Kidney (tissue), 14 donors: Measurements from ENCODE around the gene FOXE1. TPM values are rescaled to one million over a fixed set of nuclear protein-coding genes. Genes with fewer than 3 reads are reported as not detected.

Source experiments
- DNase-seq, 5 donors: peaks; one replicate each; pipeline ENCODE4 v3.0.0-alpha.2; 2013 to 2020
- FAIRE-seq: peaks from 2 replicates; lab custom pipeline; 2012; peaks lifted over from hg19 to GRCh38; lab: Jason Lieb, UNC
- H3K27ac ChIP-seq, 2 donors: one replicate each; pipeline ENCODE4 v1.7.0; 2013; ENCODE audit warnings: low read depth in 2 of 2, low read length in 2 of 2, inconsistent platforms in 1 of 2
- H3K27me3 ChIP-seq: one replicate; pipeline ENCODE4 v1.7.1; 2013; ENCODE audit warnings: low read length, inconsistent platforms; ENCODE audit not compliant: control insufficient read depth, insufficient read depth
- H3K36me3 ChIP-seq, 3 donors: one replicate each; pipeline versions ENCODE4 v1.7.0 to v1.7.1; 2013; ENCODE audit warnings: low read length in 3 of 3, control low read depth in 1 of 3, inconsistent platforms in 1 of 3; ENCODE audit not compliant: insufficient read depth in 3 of 3, control insufficient read depth in 2 of 3
- H3K4me1 ChIP-seq, 3 donors: one replicate each; pipeline versions ENCODE4 v1.7.0 to v1.7.1; 2013; ENCODE audit warnings: low read length in 3 of 3, inconsistent platforms in 1 of 3, low read depth in 1 of 3; ENCODE audit not compliant: control insufficient read depth in 2 of 3, insufficient read depth in 2 of 3
- H3K4me3 ChIP-seq, 3 donors: one replicate each; pipeline versions ENCODE4 v1.7.0 to v1.8.1; 2013; ENCODE audit warnings: low read length in 3 of 3, control low read depth in 1 of 3, inconsistent platforms in 1 of 3
- H3K9ac ChIP-seq, 3 donors: one replicate each; pipeline versions ENCODE4 v1.7.0 to v1.7.1; 2013; ENCODE audit warnings: low read length in 3 of 3, control low read depth in 1 of 3, inconsistent platforms in 1 of 3
- H3K9me3 ChIP-seq, 3 donors: one replicate each; pipeline versions ENCODE4 v1.7.0 to v1.7.1; 2013; ENCODE audit warnings: low read length in 3 of 3, control low read depth in 1 of 3, inconsistent platforms in 1 of 3; ENCODE audit not compliant: control insufficient read depth in 2 of 3, insufficient read depth in 1 of 3
- intact Hi-C: fragments of 100-400 bp; cut with DNase I; formaldehyde crosslinking; loops from one replicate; pipeline ENCODE4 v1.11.1; 2022
- polyA plus RNA-seq: library from polyadenylated mRNA; stranded (reverse); fragments of 350-450 nt; fragmentation: Illumina TruSeq; extraction: RNeasy Lipid Tissue Mini Kit (QIAGEN cat#74804); gene quantifications from one replicate; pipeline ENCODE4 v1.2.3, GENCODE V29; 2014; ENCODE audit warnings: low read depth, low replicate concordance; ENCODE audit not compliant: insufficient read depth
- total RNA-seq: library from RNA; stranded (reverse); fragmentation: NEBNext Ultra II Directional; extraction: Animal tissue kit (Norgen Biotek cat#: 25700); gene quantifications from one replicate; pipeline ENCODE4 v1.2.1, GENCODE V29; 2021
- TF ChIP-seq, protein P1 (sequence below): IDR thresholded peaks from 3 replicates; pipeline ENCODE4 v1.5.1; 2012; ENCODE audit warnings: mild to moderate bottlenecking, moderate library complexity, borderline replicate concordance; ENCODE audit not compliant: insufficient read depth; ENCODE audit errors: extremely low read depth
- donor health status: control.
- donor health status: control.
- donor health status: control.
- donor health status: control.
- donor health status: control.
- donor health status: DM: yes; HTN: yes; CAD: no.
- donor health status: Normal renal cell carcinoma (clear cell type).

The FOXE1 gene
- total and polyA plus RNA-seq, 2 donors from 2014 or later: 2.2 TPM; not detected in 1

DNA sequence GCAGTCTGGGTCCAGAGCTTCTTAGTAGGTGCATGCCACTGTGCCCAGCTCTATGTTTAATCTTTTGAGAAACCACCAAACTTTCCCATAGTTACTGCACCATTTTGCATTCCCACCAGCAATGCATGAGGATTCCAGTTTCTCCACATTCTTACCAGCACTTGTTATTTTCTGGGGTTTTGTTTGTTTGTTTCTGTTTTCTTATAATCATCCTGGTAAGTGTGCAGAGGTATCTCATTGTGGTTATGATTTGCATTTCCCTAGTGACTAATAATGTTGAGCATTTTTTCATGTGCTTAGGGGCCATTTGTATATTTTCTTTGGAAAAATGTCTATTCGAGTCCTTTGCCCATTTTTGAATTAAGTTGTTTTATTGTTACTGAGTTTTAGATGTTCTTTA is 11.4 kb downstream of the FOXE1 start:
- intact Hi-C loops: no loop called here
- TF ChIP-seq, protein P1, sequence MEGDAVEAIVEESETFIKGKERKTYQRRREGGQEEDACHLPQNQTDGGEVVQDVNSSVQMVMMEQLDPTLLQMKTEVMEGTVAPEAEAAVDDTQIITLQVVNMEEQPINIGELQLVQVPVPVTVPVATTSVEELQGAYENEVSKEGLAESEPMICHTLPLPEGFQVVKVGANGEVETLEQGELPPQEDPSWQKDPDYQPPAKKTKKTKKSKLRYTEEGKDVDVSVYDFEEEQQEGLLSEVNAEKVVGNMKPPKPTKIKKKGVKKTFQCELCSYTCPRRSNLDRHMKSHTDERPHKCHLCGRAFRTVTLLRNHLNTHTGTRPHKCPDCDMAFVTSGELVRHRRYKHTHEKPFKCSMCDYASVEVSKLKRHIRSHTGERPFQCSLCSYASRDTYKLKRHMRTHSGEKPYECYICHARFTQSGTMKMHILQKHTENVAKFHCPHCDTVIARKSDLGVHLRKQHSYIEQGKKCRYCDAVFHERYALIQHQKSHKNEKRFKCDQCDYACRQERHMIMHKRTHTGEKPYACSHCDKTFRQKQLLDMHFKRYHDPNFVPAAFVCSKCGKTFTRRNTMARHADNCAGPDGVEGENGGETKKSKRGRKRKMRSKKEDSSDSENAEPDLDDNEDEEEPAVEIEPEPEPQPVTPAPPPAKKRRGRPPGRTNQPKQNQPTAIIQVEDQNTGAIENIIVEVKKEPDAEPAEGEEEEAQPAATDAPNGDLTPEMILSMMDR: no peak
- Histone ChIP-seq H3K4me3 (no peak overlapping the region), H3K36me3 (no peaks in the 10 kb centered on the region), H3K9ac (no peak overlapping the region), H3K27me3 (peaks cover 15% of the 10 kb centered on the region), H3K4me1 (no peaks in the 10 kb centered on the region), H3K9me3 (peaks cover 0 to 15% (median 4%) of the 10 kb centered on the region in 3 donors), H3K27ac (no peak overlapping the region)
- DNase-seq: no peak
- FAIRE-seq: no peak

DNA sequence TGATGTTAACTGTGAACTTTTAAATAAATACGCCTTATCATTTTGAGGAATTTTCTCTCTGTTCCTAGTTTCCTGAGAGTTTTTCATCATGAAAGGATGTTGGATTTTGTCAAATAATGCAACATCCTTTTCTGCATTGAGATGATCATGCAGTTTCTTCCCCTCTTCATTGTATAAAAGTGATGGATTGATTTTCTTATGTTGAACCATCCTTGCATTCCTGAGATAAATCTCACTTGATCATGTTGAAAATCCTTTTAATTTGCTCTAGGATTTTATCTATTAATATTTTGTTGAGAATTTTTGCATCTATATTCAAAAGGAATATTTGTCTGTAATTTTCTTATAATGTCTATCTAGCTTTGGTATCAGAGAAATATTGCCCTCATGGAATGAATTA is 13.3 kb downstream of the FOXE1 start:
- no peak for DNase-seq
- intact Hi-C loops: no loop called here
- H3K4me3 ChIP-seq: no peak overlapping the region
- H3K4me1 ChIP-seq: no peaks in the 10 kb centered on the region
- no peak overlapping the region for H3K27ac ChIP-seq
- peaks cover 8% of the 10 kb centered on the region for H3K27me3 ChIP-seq
- peaks cover 0 to 15% (median 4%) of the 10 kb centered on the region in 3 donors for H3K9me3 ChIP-seq
- TF ChIP-seq, protein P1: no peak
- H3K36me3 ChIP-seq: no peaks in the 10 kb centered on the region
- H3K9ac ChIP-seq: no peak overlapping the region
- no peak for FAIRE-seq

DNA sequence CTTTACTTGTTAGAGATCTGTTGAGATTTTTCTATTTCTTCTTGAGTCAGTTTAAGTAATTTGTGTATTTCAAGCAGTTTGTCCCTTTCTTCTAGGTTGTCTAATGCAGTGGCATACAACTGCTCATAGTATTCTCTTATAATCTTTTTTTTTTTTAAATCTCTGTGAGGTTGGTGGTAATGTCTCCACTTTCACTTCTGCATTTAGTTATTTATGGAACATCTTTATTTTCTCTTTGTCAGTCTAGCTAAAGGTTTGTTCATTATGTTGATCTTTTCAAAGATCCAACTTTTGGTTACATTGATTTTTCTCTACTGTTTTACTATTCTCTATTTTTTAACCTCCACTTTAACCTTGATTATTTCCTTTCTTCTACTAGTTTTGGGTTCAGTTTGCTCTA is 13.8 kb downstream of the FOXE1 start:
- H3K9ac ChIP-seq: no peak overlapping the region
- H3K9me3 ChIP-seq: peaks cover 0 to 15% (median 4%) of the 10 kb centered on the region in 3 donors
- no peaks in the 10 kb centered on the region for H3K4me1 ChIP-seq
- intact Hi-C loops: no loop called here
- H3K36me3 ChIP-seq: no peaks in the 10 kb centered on the region
- H3K27ac ChIP-seq: no peak overlapping the region
- peaks cover 8% of the 10 kb centered on the region for H3K27me3 ChIP-seq
- no peak overlapping the region for H3K4me3 ChIP-seq
- no peak for FAIRE-seq
- no peak for DNase-seq
- TF ChIP-seq, protein P1: no peak

DNA sequence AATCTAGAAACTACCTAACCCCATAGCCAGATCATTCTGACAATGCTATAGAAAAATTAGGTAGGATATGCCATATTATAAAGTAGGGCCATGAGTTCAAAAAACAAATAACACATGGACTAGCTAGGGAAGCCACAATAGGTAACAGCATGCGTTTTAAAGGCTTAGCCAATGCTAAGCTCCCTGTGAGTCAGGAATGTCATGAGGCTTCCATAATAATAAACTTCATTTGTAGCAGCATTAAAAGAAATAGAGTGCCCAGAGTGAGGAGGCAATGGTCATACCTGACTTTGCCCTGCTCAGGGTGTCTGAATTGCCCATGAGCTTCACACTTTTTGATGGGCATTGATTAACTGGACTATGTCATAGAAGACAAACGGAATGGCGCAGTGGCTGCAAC is 15.8 kb downstream of the FOXE1 start:
- H3K9me3 ChIP-seq: peaks cover 0 to 15% (median 4%) of the 10 kb centered on the region in 3 donors
- TF ChIP-seq, protein P1: no peak
- H3K4me3 ChIP-seq: no peak overlapping the region
- no peaks in the 10 kb centered on the region for H3K4me1 ChIP-seq
- no peak for DNase-seq
- no peak overlapping the region for H3K9ac ChIP-seq
- no peaks in the 10 kb centered on the region for H3K36me3 ChIP-seq
- peaks cover 2% of the 10 kb centered on the region for H3K27me3 ChIP-seq
- H3K27ac ChIP-seq: no peak overlapping the region
- FAIRE-seq: no peak
- intact Hi-C loops: no loop called here
